Measurements from ENCODE around the gene PDE4A. TPM values are rescaled to one million over a fixed set of nuclear protein-coding genes. Genes with fewer than 3 reads are reported as not detected.

The PDE4A gene
- total and polyA plus RNA-seq, 5 experiments from 2014 or later = 0.33 to 2.5 (median 0.99) TPM

DNA sequence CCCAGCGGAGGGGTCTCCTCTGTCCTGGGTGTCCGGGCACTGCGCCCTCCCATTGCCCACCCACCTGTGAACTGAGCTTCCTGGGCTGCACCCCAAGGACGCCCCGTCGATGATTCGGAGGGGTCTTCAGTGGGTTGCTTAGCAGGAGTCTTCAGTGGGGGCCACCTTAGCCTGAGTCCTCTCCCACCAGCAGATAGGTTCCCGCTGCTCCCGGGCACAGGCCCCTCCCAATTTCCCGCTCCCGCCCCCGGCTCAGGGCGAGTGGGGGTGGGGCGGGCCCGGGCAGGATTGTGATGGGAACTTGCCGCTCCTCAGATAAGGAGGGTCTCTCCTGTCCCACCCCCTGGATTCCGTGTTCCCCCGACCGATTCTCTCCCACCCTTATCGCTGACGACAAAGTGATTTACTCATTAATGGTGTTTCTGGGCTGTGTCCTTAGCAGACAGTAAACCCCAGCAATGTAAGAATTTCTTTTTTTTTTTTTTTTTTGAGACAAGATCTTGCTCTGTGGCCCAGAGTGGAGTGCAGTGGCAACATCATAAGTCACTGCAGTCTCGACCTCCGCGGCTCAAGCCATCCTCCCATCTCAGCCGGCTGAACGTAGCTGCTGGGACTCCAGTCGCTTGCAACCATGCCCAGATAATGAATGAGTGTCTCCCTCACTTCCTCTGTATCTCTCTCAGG lies 97.6 kb downstream of the PDE4A start:
- H3K36me3 Mint-ChIP-seq = no peaks in the 10 kb centered on the region
- peak overlapping the region; percentile 70 to 84 (median 76) for H3K4me3 Mint-ChIP-seq
- H3K4me1 Mint-ChIP-seq = peaks cover 15 to 51% (median 39%) of the 10 kb centered on the region in 4 donors
- ATAC-seq (peak; percentile 46 to 52), DNase-seq (peak in 2 of 10 donors; percentile 32 to 56)
- POLR2A ChIA-PET = interaction anchor here (0.5 to 0.7 kb wide), 4 partner anchors 105 to 215 kb away, joined by 3 to 4 read pairs (median 4); no protein-coding TSS in a partner anchor
- peaks cover 34 to 67% (median 45%) of the 10 kb centered on the region in 5 donors for H3K27me3 Mint-ChIP-seq
- H3K9me3 Mint-ChIP-seq = peaks cover 0 to 3% (median 0%) of the 10 kb centered on the region in 9 donors
- H3K27ac Mint-ChIP-seq = peak overlapping the region in 5 of 10 donors; percentile 7 to 95 (median 60)

- Mint-ChIP-seq H3K27me3 (peaks cover 27 to 59% (median 37%) of the 10 kb centered on the region in 5 donors), H3K27ac (peak overlapping the region in 6 of 10 donors; percentile 7 to 95 (median 67)), H3K4me1 (peaks cover 13 to 43% (median 34%) of the 10 kb centered on the region in 4 donors), H3K36me3 (no peaks in the 10 kb centered on the region), H3K4me3 (peak overlapping the region; percentile 70 to 84 (median 76)), H3K9me3 (peaks cover 0 to 3% (median 0%) of the 10 kb centered on the region in 9 donors)
- POLR2A ChIA-PET = interaction anchor here (0.5 to 0.7 kb wide), 4 partner anchors 53 to 214 kb away, joined by 3 to 4 read pairs (median 4); no protein-coding TSS in a partner anchor
- DNase-seq (peak in 2 of 10 donors; percentile 14 to 65), ATAC-seq (peak in 1 of 2 donors; percentile 6)
These were observed 98.4 kb downstream of the PDE4A start for GRCh38 chr19:10518444-10519361.

Small RNAs within 50 kb of the gene (microRNA-seq; reads per million reads assigned to microRNA genes)
- gene MIR1181 (ENCODE audit: borderline microRNAs expressed) = 1.0 reads per million

Other genes with a start within 250 kb of the PDE4A start
- 100 to 1,000 TPM; 228 to 231 TPM for gene DNMT1, start 225.6 kb upstream of the PDE4A start, total RNA-seq
- 100 to 1,000 TPM in 2 of 3 donors, 10 to 100 TPM in 1; 93.7 to 146 (median 142) TPM for gene DNMT1, start 225.6 kb upstream of the PDE4A start, polyA plus RNA-seq
- gene S1PR2, start 189.2 kb upstream of the PDE4A start, total RNA-seq = 1 to 10 TPM; 3.0 TPM
- under 1 TPM; 0.18 to 0.60 (median 0.48) TPM for gene S1PR2, start 189.2 kb upstream of the PDE4A start, polyA plus RNA-seq
- 10 to 100 TPM; 47.9 to 50.8 TPM for gene MRPL4, start 168.3 kb upstream of the PDE4A start, total RNA-seq
- gene MRPL4, start 168.3 kb upstream of the PDE4A start, polyA plus RNA-seq = 10 to 100 TPM; 25.3 to 50.6 (median 31.3) TPM
- gene ICAM1, start 149.4 kb upstream of the PDE4A start, total RNA-seq = 1 to 10 TPM; 1.9 to 2.0 TPM
- gene ICAM1, start 149.4 kb upstream of the PDE4A start, polyA plus RNA-seq = 1 to 10 TPM; 1.2 to 3.9 (median 2.8) TPM
- under 1 TPM in 1 of 2 experiments, not detected in 1; 0.57 TPM for gene ICAM4, start 133.6 kb upstream of the PDE4A start, total RNA-seq
- gene ICAM4, start 133.6 kb upstream of the PDE4A start, polyA plus RNA-seq = under 1 TPM in 2 of 3 donors, not detected in 1; 0.22 to 0.42 TPM
- gene ICAM5, start 130.6 kb upstream of the PDE4A start, total RNA-seq = not detected
- gene ICAM5, start 130.6 kb upstream of the PDE4A start, polyA plus RNA-seq = not detected
- 10 to 100 TPM; 10.0 to 12.2 TPM for gene ZGLP1, start 110.7 kb upstream of the PDE4A start, total RNA-seq
- gene ZGLP1, start 110.7 kb upstream of the PDE4A start, polyA plus RNA-seq = under 1 TPM in 1 of 3 donors, not detected in 2; 0.27 TPM
- 10 to 100 TPM; 11.9 to 14.9 TPM for gene FDX2, start 104.5 kb upstream of the PDE4A start, total RNA-seq
- 10 to 100 TPM; 14.3 to 26.7 (median 18.4) TPM for gene FDX2, start 104.5 kb upstream of the PDE4A start, polyA plus RNA-seq
- 10 to 100 TPM; 52.1 to 55.8 TPM for gene RAVER1, start 87.0 kb upstream of the PDE4A start, total RNA-seq
- 10 to 100 TPM; 11.2 to 23.6 (median 17.5) TPM for gene RAVER1, start 87.0 kb upstream of the PDE4A start, polyA plus RNA-seq
- 100 to 1,000 TPM; 122 to 127 TPM for gene ICAM3, start 80.9 kb upstream of the PDE4A start, total RNA-seq
- gene ICAM3, start 80.9 kb upstream of the PDE4A start, polyA plus RNA-seq = 100 to 1,000 TPM; 214 to 229 (median 221) TPM
- gene TYK2, start 40.0 kb upstream of the PDE4A start, total RNA-seq = 100 to 1,000 TPM; 313 to 319 TPM
- 10 to 100 TPM; 33.4 to 50.3 (median 43.9) TPM for gene TYK2, start 40.0 kb upstream of the PDE4A start, polyA plus RNA-seq
- gene CDC37, start 17.0 kb upstream of the PDE4A start, total RNA-seq = 100 to 1,000 TPM; 155 to 158 TPM
- 10 to 100 TPM; 63.2 to 81.1 (median 65.6) TPM for gene CDC37, start 17.0 kb upstream of the PDE4A start, polyA plus RNA-seq
- 10 to 100 TPM; 34.6 to 35.2 TPM for gene KEAP1, start 82.8 kb downstream of the PDE4A start, total RNA-seq
- gene KEAP1, start 82.8 kb downstream of the PDE4A start, polyA plus RNA-seq = 10 to 100 TPM; 15.1 to 25.7 (median 20.1) TPM
- gene S1PR5, start 96.9 kb downstream of the PDE4A start, total RNA-seq = under 1 TPM; 0.81 to 0.85 TPM
- gene S1PR5, start 96.9 kb downstream of the PDE4A start, polyA plus RNA-seq = 10 to 100 TPM in 1 of 3 donors, 1 to 10 TPM in 1, under 1 TPM in 1; 0.99 to 77.2 (median 2.1) TPM
- gene ATG4D, start 123.4 kb downstream of the PDE4A start, total RNA-seq = 10 to 100 TPM; 52.0 to 53.4 TPM
- 10 to 100 TPM in 2 of 3 donors, 1 to 10 TPM in 1; 9.2 to 19.3 (median 12.2) TPM for gene ATG4D, start 123.4 kb downstream of the PDE4A start, polyA plus RNA-seq
- 10 to 100 TPM; 57.8 to 68.4 TPM for gene KRI1, start 145.5 kb downstream of the PDE4A start, total RNA-seq
- 10 to 100 TPM; 12.8 to 46.9 (median 20.9) TPM for gene KRI1, start 145.5 kb downstream of the PDE4A start, polyA plus RNA-seq
- gene CDKN2D, start 148.4 kb downstream of the PDE4A start, total RNA-seq = 10 to 100 TPM; 27.2 to 28.1 TPM
- gene CDKN2D, start 148.4 kb downstream of the PDE4A start, polyA plus RNA-seq = 100 to 1,000 TPM in 2 of 3 donors, 10 to 100 TPM in 1; 81.6 to 145 (median 108) TPM
- gene AP1M2, start 166.8 kb downstream of the PDE4A start, total RNA-seq = not detected
- under 1 TPM in 1 of 3 donors, not detected in 2; 0.25 TPM for gene AP1M2, start 166.8 kb downstream of the PDE4A start, polyA plus RNA-seq
- 100 to 1,000 TPM; 268 to 270 TPM for gene SLC44A2, start 205.0 kb downstream of the PDE4A start, total RNA-seq
- 100 to 1,000 TPM; 201 to 331 (median 218) TPM for gene SLC44A2, start 205.0 kb downstream of the PDE4A start, polyA plus RNA-seq
- gene ILF3, start 233.8 kb downstream of the PDE4A start, total RNA-seq = 100 to 1,000 TPM; 385 to 391 TPM
- gene ILF3, start 233.8 kb downstream of the PDE4A start, polyA plus RNA-seq = 10 to 100 TPM; 79.6 to 99.1 (median 92.8) TPM